Measurements from ENCODE around the gene NDST1.

DNA sequence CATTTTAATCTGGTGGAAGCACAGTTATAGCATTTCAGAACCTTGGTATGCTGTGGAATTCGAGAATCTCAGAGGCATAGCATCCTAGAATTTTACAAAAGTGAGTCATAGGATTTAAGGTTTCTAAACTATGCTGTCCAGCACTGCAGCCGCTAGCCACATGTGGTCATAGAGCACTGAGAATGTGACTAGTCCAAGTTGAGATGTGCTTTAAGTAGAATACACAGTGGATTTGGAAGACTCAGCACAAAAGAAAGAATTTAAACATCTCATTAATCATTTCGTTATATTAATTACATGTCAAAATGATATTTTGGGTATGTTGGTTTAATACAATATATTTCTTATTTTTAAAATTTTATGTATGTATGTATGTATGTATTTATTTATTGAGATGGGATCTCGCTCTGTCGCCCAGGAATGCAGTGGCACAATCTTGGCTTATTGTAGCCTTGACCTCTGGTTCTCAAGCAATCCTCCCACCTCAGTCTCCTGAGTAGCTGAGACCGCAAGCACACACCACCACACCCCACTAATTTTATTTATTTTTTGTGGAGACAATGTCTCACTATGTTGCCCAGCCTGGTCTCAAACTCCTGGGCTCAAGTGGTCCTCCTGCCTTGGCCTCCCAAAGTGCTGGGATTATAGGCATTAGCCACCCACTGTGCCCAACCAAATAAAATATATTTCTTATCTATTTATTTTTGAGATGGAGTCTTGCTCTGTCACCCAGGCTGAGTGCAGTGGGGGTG is 38.0 kb upstream of the NDST1 start:
- TF ChIP-seq, protein P1, sequence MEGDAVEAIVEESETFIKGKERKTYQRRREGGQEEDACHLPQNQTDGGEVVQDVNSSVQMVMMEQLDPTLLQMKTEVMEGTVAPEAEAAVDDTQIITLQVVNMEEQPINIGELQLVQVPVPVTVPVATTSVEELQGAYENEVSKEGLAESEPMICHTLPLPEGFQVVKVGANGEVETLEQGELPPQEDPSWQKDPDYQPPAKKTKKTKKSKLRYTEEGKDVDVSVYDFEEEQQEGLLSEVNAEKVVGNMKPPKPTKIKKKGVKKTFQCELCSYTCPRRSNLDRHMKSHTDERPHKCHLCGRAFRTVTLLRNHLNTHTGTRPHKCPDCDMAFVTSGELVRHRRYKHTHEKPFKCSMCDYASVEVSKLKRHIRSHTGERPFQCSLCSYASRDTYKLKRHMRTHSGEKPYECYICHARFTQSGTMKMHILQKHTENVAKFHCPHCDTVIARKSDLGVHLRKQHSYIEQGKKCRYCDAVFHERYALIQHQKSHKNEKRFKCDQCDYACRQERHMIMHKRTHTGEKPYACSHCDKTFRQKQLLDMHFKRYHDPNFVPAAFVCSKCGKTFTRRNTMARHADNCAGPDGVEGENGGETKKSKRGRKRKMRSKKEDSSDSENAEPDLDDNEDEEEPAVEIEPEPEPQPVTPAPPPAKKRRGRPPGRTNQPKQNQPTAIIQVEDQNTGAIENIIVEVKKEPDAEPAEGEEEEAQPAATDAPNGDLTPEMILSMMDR (IDR thresholded peaks at IDR 0.05; ENCODE audit: low read length): no peak
- no peak for TF ChIP-seq EZH2 (IDR thresholded peaks at IDR 0.05; ENCODE audit: borderline replicate concordance, low read length)
